ENCODE results near the gene BAZ2A.

BAZ2A gene

DNA sequence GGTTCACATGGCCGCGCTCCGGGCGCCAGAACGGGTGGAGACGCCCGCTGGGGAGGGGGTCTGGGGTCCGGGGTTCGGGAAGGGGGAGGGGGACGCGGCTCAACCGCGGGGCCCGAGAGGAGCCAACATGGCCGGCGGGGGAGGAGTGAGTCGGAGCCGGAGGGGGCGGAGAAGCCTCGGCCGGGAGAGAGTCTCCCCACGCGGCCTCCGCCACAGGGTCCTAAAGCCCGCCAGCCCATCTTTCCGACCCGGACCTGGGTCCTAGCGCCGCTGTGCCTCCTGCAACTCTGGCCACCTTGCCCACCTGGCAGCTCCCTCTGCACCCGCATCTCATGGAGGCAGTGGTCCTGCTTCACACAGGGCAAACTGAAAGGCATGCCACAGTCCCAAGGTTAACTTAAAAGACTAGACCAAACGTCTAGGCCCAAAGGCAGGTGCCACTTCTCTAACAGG is at the start of gene BAZ2A:
Gene BAZ2A, minus strand, starts transcription at position 147 of the 453 bp plus-strand sequence. CDS start 12,796 bp downstream, outside the sequence.
- Histone ChIP-seq H3K4me3 (ENCODE audit: insufficient read length, low read depth) (peak within 1 kb of the TSS; percentile 93), H3K9me3 (ENCODE audit: insufficient read depth, low read length) (no peaks in the 10 kb centered on the region), H3K4me1 (ENCODE audit: insufficient read depth, insufficient read length) (peaks cover 15% of the 10 kb centered on the region), H3K27me3 (ENCODE audit: insufficient read depth, insufficient read length) (no peaks in the 10 kb centered on the region), H3K36me3 (ENCODE audit: insufficient read depth, insufficient read length, low read length) (peaks cover 12% of the 10 kb centered on the region), H3K9ac (ENCODE audit: insufficient read length, low read depth) (peak within 1 kb of the TSS; percentile 92)
- DNase-seq (ENCODE audit: low read depth, low spot score) = peak; percentile 88
- TF ChIP-seq SUZ12 (IDR thresholded peaks at IDR 0.05; ENCODE audit: extremely low read depth, insufficient read depth, insufficient read length) (no peak), YY1 (IDR thresholded peaks at IDR 0.05; ENCODE audit: insufficient read depth, insufficient read length) (peak; percentile 63)

DNA sequence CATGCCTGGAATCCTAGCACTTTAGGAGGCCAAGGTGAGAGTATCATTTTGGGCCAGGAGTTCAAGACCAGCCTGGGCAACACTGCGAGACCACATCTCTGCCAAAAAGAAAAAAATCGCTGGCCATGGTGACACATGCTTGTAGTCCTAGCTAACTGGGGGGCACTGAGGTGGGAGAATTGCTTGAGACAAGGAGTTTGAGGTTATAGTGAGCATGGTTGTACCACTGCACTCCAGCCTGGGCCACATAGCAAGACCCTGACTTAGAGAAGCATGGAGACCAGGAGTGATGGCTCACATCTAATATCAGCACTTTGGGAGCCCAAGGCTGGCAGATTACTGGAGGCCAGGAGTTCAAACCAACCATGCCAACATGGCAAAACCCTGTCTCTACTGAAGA is 48.7 kb upstream of the BAZ2A start:
- Histone ChIP-seq H3K9ac (ENCODE audit: insufficient read length, low read depth) (no peak overlapping the region), H3K27me3 (ENCODE audit: insufficient read depth, insufficient read length) (no peaks in the 10 kb centered on the region), H3K4me1 (ENCODE audit: insufficient read depth, insufficient read length) (peaks cover 5% of the 10 kb centered on the region), H3K9me3 (ENCODE audit: insufficient read depth, low read length) (no peaks in the 10 kb centered on the region), H3K4me3 (ENCODE audit: insufficient read length, low read depth) (no peak overlapping the region), H3K36me3 (ENCODE audit: insufficient read depth, insufficient read length, low read length) (peaks cover 79% of the 10 kb centered on the region)
- DNase-seq (ENCODE audit: low read depth, low spot score) = no peak
- TF ChIP-seq SUZ12 (IDR thresholded peaks at IDR 0.05; ENCODE audit: extremely low read depth, insufficient read depth, insufficient read length) (no peak), YY1 (IDR thresholded peaks at IDR 0.05; ENCODE audit: insufficient read depth, insufficient read length) (no peak), ZNF274 (IDR thresholded peaks at IDR 0.05; ENCODE audit: low read depth, low read length) (no peak)

DNA sequence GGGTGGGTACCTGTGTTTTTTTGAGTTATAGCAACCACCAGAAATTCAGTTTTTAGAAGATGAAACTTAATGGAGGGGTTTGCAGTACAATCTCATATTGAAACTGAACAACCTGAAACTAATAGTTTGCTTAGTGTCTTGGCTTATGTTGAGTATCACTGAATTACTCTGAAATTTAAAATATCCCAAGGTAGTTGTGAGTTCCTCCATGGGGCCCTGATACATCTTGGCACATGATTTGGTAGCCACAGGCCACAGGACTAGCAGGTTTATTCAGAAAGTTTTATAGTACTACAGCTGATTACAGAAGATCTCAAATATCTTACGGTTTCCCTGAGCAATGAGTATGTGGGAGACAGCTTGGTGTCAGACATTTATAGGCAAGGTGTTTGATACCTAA is 47.6 kb upstream of the BAZ2A start:
- Histone ChIP-seq H3K9me3 (ENCODE audit: insufficient read depth, low read length) (no peaks in the 10 kb centered on the region), H3K4me3 (ENCODE audit: insufficient read length, low read depth) (no peak overlapping the region), H3K4me1 (ENCODE audit: insufficient read depth, insufficient read length) (peaks cover 5% of the 10 kb centered on the region), H3K27me3 (ENCODE audit: insufficient read depth, insufficient read length) (no peaks in the 10 kb centered on the region), H3K36me3 (ENCODE audit: insufficient read depth, insufficient read length, low read length) (peaks cover 82% of the 10 kb centered on the region), H3K9ac (ENCODE audit: insufficient read length, low read depth) (no peak overlapping the region)
- TF ChIP-seq ZNF274 (IDR thresholded peaks at IDR 0.05; ENCODE audit: low read depth, low read length) (no peak), SUZ12 (IDR thresholded peaks at IDR 0.05; ENCODE audit: extremely low read depth, insufficient read depth, insufficient read length) (no peak), YY1 (IDR thresholded peaks at IDR 0.05; ENCODE audit: insufficient read depth, insufficient read length) (no peak)
- DNase-seq (ENCODE audit: low read depth, low spot score) = no peak

DNA sequence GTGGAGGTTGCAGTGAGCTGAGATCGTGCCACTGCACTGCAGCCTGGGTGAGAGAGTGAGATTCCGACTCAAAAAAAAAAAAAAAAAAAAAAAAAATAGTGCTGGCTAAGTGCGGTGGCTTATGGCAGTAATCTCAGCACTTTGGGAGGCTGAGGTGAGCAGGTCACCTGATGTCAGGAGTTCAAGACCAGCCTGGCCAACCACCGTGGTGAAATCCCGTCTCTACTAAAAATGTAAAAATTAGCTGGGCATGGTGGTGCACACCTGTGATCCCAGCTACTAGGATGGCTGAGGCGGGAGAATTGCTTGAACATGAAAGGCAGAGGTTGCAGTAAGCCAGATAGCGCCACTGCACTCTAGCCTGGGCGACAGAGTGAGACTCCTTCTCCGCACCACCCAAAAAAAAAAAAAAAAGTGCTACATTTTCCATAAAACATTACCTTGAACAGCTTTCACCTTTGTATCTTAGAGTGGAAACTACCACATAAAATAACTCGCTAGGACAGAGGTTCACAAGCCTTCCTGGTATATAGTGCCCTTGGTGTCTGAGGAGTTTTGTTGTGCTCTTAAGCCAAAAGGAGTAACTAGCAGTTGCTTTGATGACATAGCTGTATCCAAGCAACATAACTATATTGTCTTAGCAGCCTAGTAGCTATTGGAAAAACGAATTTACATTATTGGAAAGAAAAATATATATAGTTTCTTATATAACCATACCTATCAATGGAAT is 46.9 kb upstream of the BAZ2A start:
- Histone ChIP-seq H3K36me3 (ENCODE audit: insufficient read depth, insufficient read length, low read length) (peaks cover 82% of the 10 kb centered on the region), H3K9ac (ENCODE audit: insufficient read length, low read depth) (no peak overlapping the region), H3K4me1 (ENCODE audit: insufficient read depth, insufficient read length) (peaks cover 4% of the 10 kb centered on the region), H3K4me3 (ENCODE audit: insufficient read length, low read depth) (no peak overlapping the region), H3K9me3 (ENCODE audit: insufficient read depth, low read length) (no peaks in the 10 kb centered on the region), H3K27me3 (ENCODE audit: insufficient read depth, insufficient read length) (no peaks in the 10 kb centered on the region)
- TF ChIP-seq ZNF274 (IDR thresholded peaks at IDR 0.05; ENCODE audit: low read depth, low read length) (no peak), YY1 (IDR thresholded peaks at IDR 0.05; ENCODE audit: insufficient read depth, insufficient read length) (no peak), SUZ12 (IDR thresholded peaks at IDR 0.05; ENCODE audit: extremely low read depth, insufficient read depth, insufficient read length) (no peak)
- no peak for DNase-seq (ENCODE audit: low read depth, low spot score)

DNA sequence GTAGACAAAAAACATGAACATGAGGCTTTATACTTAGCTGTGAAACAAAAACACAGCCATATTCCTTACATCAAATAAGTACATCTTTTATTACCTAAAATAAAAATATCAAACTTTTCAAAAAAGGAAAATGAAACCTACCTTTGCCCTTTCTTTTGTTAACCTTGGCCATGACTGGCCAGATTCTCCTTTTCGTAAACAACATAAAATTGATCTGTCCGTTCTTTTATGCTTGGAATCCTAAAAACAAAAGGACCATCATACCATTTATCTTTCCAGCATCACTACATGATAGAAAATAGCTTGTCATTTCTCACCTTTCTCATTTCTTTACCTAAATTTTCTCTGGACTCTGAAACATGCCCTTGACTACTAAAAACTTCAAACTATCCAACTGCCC is 41.5 kb upstream of the BAZ2A start:
- DNase-seq (ENCODE audit: low read depth, low spot score) = no peak
- no peak overlapping the region for H3K9ac ChIP-seq (ENCODE audit: insufficient read length, low read depth)
- no peak for TF ChIP-seq SUZ12 (IDR thresholded peaks at IDR 0.05; ENCODE audit: extremely low read depth, insufficient read depth, insufficient read length)
- no peak for TF ChIP-seq ZNF274 (IDR thresholded peaks at IDR 0.05; ENCODE audit: low read depth, low read length)
- TF ChIP-seq YY1 (IDR thresholded peaks at IDR 0.05; ENCODE audit: insufficient read depth, insufficient read length) = no peak
- peaks cover 3% of the 10 kb centered on the region for H3K4me1 ChIP-seq (ENCODE audit: insufficient read depth, insufficient read length)
- no peaks in the 10 kb centered on the region for H3K9me3 ChIP-seq (ENCODE audit: insufficient read depth, low read length)
- H3K27me3 ChIP-seq (ENCODE audit: insufficient read depth, insufficient read length) = no peaks in the 10 kb centered on the region
- peaks cover 86% of the 10 kb centered on the region for H3K36me3 ChIP-seq (ENCODE audit: insufficient read depth, insufficient read length, low read length)
- no peak overlapping the region for H3K4me3 ChIP-seq (ENCODE audit: insufficient read length, low read depth)

DNA sequence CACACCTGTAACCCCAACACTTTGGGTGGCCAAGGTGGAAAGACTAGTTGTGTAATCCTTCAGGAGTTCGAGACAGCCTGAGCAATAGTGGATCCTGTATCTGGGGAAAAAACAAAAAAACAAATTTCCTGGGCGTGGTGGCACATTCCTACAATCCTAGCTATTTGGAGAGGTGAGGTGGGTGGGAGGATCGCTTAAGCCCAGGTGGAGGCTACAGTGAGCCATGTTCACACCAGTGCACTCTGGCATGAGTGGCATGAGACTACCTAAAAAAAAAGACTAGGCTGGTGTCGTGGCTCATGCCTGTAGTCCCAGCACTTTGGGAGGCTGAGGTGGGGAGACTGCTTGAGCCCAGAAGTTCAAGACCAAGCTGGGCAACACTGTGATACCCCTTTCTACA is 40.7 kb upstream of the BAZ2A start:
- Histone ChIP-seq H3K36me3 (ENCODE audit: insufficient read depth, insufficient read length, low read length) (peaks cover 88% of the 10 kb centered on the region), H3K9me3 (ENCODE audit: insufficient read depth, low read length) (no peaks in the 10 kb centered on the region), H3K4me1 (ENCODE audit: insufficient read depth, insufficient read length) (peaks cover 3% of the 10 kb centered on the region), H3K4me3 (ENCODE audit: insufficient read length, low read depth) (no peak overlapping the region), H3K9ac (ENCODE audit: insufficient read length, low read depth) (no peak overlapping the region), H3K27me3 (ENCODE audit: insufficient read depth, insufficient read length) (no peaks in the 10 kb centered on the region)
- DNase-seq (ENCODE audit: low read depth, low spot score) = no peak
- TF ChIP-seq ZNF274 (IDR thresholded peaks at IDR 0.05; ENCODE audit: low read depth, low read length) = no peak
- TF ChIP-seq SUZ12 (IDR thresholded peaks at IDR 0.05; ENCODE audit: extremely low read depth, insufficient read depth, insufficient read length) = no peak
- no peak for TF ChIP-seq YY1 (IDR thresholded peaks at IDR 0.05; ENCODE audit: insufficient read depth, insufficient read length)

DNA sequence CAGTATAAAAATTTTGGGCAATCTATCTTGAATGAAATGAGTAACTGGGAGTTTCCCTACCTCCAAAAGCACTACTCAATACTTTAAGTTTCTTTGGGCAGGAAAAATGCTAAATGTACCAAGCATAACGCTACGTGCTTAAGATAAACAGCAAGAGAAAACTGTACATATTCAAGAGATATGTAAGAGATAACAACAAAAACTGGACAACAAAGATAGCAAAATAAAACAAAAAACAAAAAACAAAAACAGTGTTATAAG is 38.0 kb upstream of the BAZ2A start:
- Histone ChIP-seq H3K27me3 (ENCODE audit: insufficient read depth, insufficient read length) (no peaks in the 10 kb centered on the region), H3K4me3 (ENCODE audit: insufficient read length, low read depth) (no peak overlapping the region), H3K9me3 (ENCODE audit: insufficient read depth, low read length) (no peaks in the 10 kb centered on the region), H3K4me1 (ENCODE audit: insufficient read depth, insufficient read length) (peaks cover 3% of the 10 kb centered on the region), H3K36me3 (ENCODE audit: insufficient read depth, insufficient read length, low read length) (peaks cover 97% of the 10 kb centered on the region), H3K9ac (ENCODE audit: insufficient read length, low read depth) (no peak overlapping the region)
- no peak for TF ChIP-seq YY1 (IDR thresholded peaks at IDR 0.05; ENCODE audit: insufficient read depth, insufficient read length)
- no peak for TF ChIP-seq SUZ12 (IDR thresholded peaks at IDR 0.05; ENCODE audit: extremely low read depth, insufficient read depth, insufficient read length)
- TF ChIP-seq ZNF274 (IDR thresholded peaks at IDR 0.05; ENCODE audit: low read depth, low read length) = no peak
- no peak for DNase-seq (ENCODE audit: low read depth, low spot score)
